Activated CD8-positive, alpha-beta memory T cell treated with anti-CD3 and anti-CD28 coated beads for 1 hour (primary cell): ENCODE data around the gene ADAMTS2.

Experiments used
- DNase-seq, 2 donors: peaks; one replicate each; pipeline ENCODE4 v3.0.0-alpha.2; 2020; ENCODE audit warnings: low read depth in 1 of 2; ENCODE audit errors: extremely low read depth in 1 of 2

The ADAMTS2 gene

GRCh38 chr5:179269781-179270543, 75.3 kb downstream of the ADAMTS2 start:
- DNase-seq: no peak

DNA sequence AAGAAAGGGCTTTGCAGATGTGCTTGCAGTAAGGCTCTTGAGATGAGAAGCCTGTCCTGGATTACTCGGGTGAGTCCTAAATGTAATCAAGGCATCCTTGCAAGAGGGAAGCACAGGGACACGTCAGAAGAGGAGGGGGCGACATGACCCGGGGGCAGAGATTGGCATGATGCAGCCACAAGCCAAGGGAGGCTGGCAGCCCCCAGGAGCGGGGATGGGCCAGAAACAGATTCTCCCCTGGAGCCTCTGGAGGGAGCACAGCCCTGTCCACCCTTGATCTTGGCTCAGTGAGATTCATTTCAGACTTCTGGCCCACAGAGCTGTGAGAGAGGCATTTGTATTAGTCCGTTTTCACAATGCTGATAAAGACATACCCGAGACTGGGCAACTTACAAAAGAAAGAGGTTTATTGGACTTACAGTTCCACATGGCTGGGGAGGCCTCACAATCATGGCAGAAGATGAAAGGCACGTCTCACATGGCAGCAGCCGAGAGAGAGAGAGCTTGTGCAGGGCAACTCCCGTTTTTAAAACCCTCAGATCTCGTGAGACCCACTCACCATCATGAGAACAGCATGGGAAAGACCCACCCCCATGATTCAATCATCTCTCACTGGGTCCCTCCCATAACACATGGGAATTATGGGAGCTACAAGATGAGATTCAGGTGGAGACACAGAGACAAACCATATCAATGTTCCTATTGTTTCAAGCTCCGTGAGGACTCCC, 76.1 kb downstream of the ADAMTS2 start:
- DNase-seq: no peak

- DNase-seq: no peak
Measured at GRCh38 chr5:179268399-179268952, 76.8 kb downstream of the ADAMTS2 start.

DNA sequence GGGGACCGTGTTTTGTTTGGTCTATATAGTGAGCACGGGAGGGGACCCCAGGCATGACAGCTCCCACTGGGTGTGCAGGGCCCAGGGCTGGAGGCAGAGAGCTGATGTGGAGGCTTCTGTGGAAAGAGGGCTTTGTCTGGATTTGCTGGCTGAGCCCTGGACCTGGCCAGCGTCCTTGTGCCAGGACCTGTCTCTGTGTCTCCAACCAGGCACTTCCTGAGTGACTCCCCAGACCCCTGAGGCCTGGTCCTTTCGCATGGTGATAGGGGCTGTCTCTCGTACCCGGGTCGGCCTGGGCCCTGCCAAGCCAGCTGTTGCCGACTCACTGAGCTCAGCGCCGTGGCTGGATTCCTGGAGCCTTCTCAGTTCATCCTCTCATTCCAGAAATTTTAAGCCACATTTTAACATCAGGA, 77.6 kb downstream of the ADAMTS2 start:
- no peak for DNase-seq

DNA sequence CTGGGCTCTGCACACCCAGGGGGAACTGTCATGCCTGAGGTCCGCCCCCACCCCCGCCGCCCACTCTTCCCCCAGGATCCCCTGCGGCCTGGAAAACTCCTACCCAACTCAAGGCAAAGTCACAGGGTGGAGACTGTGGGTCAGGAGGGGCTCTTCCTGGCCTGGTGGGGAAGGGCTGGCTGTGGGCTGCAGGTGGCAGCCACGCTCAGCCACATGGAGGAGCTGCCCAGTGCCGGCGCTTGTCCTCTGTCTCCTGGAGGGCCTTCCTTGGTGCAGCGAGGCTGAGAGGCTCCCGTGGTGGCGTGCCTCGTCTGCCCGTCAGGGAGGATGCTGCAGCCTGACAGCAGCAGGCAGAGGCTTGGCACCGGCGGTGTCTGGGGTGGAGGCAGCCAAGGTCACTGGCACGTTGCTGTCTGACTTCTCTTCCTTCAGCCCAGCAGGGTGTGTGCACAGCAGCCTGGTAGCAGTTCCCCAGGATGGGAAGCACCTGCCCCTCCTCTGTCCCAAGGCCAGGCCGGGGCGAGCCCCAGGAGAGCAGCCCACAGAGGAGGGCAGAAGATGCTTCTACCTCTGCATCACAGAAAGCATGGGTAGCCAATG, 78.1 kb downstream of the ADAMTS2 start:
- DNase-seq: no peak

GRCh38 chr5:179266291-179267070, 78.8 kb downstream of the ADAMTS2 start:
- no peak for DNase-seq

GRCh38 chr5:179265514-179266290, 79.6 kb downstream of the ADAMTS2 start:
- DNase-seq: no peak

DNA sequence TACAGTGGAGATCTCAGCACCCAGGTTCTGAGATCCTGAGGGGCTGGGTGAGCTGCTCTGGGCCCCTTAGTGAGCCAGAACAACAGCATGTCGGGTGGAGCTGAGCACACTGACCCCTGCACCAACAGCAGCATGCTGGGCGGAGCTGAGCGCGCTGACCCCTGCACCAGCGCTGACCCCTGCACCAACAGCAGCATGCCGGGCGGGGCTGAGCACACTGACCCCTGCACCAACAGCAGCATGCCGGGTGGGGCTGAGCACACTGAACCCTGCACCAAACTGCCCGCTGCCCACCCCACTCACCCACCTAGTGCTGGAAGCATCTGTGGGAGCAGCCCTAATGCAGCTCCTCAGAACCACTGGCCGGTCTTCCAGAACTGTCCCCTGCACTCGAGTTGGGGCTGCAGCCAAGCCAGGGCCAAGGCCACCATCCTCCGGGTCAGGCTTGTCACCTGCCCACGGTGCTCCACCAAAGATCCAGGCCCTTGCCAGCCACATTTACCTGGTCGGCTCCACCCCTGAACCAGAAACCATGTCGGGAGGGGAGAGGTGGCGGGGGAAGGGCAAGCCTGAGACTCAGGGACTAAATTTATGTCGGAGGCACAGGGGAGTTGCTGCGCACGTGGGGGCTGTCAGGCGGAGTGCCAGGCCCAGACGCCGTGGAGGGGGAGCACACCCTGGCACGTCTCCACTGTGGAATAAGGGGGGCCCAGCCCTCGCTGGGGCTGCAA, 80.3 kb downstream of the ADAMTS2 start:
- no peak for DNase-seq

GRCh38 chr5:179264053-179264782, 81.0 kb downstream of the ADAMTS2 start:
- DNase-seq: no peak

- no peak for DNase-seq
Measured at GRCh38 chr5:179263391-179264052, 81.7 kb downstream of the ADAMTS2 start.

GRCh38 chr5:179262126-179262920, 82.9 kb downstream of the ADAMTS2 start:
- DNase-seq: no peak

DNA sequence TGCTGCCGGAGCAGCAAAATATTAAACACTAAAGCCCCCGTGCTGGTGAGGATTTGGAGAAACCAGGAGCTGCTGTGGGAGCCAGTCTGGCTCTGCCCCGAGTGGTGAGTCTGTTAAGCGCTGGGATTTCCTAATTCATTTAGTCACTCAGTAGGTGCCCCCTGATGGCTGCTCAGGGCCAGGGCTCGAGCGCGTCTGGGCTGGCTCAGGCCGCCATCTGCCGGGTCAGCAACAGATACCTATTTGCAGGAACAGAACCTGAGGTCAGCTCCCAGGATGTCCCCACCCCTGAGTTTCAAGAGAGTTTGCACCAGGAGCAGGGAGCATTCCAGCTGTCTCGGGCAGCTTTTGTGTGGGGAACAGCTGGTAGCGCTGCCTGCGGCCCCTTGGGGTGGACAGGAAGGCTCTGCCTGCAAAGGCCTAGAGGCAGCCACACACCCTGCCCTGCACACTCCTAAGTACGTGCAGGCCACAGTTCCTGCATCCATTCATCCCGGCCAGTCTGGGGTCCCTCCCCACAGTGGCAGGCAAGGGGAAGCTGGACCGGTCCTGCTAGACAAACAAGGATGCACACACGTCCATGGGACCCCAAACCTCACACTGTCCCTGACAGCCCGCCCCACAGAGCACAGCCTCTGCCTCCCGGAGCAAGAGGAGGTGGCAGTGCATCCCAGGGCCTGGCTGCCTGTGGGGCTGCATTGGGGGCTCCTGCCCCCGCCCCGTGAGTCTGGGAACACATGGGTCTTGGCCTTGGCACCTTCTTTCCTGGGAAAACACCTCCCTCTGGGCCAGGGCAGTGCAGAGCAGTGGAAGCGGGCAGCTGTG, 83.7 kb downstream of the ADAMTS2 start:
- no peak for DNase-seq

DNA sequence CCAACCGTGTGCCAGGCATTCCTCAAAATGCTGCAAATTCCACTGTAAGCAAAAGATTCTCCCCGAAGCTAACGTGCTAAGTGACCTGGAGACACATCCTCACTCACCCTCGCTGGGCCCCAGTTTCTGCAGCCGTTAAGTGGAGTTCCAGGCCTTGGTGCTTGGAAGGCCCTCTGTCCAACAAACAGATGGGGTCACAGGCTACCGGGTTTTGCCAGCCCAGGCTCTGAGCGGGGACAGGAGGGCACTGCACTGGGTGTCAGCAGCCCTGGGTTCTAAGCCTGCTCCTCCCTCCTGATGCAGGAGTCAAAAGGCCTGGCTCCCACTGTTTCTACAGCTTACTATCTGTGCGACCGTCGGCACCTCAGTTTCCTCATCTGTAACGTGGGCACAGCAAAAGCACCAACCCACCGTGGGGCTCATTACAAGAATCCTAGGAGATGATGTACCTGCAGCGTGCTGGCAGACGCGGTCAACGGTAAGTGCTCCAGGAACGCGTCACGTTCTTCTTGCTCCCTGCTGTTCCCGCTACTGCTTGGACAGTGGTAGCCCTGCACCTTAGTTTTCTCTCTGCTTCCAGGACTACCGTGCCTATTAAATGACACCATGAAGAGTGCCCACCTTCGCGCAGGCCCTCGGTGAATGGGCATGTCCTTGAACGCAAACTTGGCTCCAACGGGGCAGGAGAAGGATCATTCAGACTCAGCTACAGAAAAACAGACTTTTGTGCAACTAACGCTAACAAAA, 84.8 kb downstream of the ADAMTS2 start:
- DNase-seq: no peak

DNA sequence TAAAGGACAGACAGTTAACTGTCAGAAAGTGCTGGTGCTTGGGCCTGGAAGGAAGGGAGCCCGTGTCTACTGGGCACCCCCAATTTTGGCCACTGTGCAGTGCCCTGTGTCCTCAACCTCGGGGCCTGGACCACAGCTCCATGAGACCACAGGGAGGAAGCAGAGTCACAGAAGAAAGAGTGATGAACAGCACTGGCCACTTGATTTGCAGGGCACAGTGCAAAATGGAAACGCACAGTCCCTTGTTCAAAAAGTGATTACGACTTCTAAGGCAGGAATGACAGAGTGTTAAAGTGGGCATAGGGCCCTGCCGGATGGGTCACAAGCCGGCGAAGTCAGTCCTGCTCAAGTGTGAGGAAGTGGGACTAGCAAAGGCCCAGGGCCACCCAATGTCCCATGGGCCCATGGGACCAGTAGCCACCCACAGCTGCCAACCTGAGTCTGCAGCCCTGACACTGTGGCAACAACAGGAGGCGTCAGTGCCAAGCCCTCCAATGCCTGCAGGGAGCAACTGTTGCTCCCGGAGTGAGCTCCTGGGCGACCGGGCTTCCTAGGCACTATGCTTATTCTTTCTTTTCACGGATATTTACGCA, 85.4 kb downstream of the ADAMTS2 start:
- DNase-seq: no peak

DNA sequence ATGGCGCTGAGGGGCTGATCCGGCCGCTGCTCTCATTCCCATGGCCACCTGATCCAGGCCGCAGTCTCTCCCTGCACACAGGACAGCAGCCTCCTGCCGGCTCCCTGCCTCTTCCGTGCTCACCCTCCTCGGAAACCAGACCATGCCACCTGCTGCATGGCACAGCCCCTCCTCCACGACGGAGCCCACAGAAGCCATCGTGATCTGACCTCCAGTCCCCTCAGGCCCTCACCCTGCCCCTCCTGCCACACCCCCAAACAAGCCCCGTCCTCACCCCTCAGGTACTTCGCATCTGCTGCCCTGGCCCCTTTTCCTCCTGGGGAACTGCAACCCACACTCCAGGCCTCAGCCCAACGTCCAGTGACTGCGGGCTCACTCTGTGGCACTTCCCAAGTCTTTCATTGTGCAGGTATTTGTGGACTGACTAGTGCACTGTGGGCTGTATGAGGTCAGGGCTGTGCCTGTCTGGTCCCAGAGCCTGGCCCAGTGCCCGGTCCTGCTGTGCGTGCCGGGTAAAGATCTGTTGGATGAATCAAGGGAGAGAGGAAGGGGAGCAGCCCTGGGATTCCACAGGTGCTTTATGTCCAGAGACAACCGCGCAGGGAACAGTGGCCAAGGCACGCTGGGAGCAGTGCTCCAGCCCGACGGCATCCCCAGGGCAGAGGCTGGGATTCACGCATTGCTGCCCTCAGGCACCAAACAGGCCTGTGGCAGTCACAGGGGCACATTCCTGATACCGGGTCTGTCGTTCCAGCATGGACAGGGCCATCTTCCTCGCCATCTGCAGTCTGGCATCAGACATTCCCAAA, 86.1 kb downstream of the ADAMTS2 start:
- DNase-seq: no peak
